RWPE2 (cell line): ENCODE results near the gene MSH4.
"Not testable (repeated sequence)": the region's sequence is repeated elsewhere in the genome, so short reads cannot be mapped to it uniquely, and the experiment has no call there.

Experiments
- ATAC-seq: fragments of 200-7000 bp; cut with Tn5 transposase; 3 replicates; pipeline ENCODE4 v1.9.1; 2021; ENCODE audit warnings: low read depth
- DNase-seq: peaks from one replicate; pipeline ENCODE4 v3.0.0-alpha.2; 2020; ENCODE audit warnings: low spot score
- H3K27ac ChIP-seq: fragments of 450-650 bp; 2 replicates; pipeline ENCODE4 v1.5.1; 2017; ENCODE audit warnings: mild to moderate bottlenecking; ENCODE audit not compliant: poor library complexity, severe bottlenecking
- H3K27me3 ChIP-seq: fragments of 250-450 bp; sonication (Bioruptor Pico); 2 replicates; pipeline ENCODE4 v1.5.1; 2021; ENCODE audit warnings: mild to moderate bottlenecking, moderate library complexity; ENCODE audit not compliant: insufficient read depth, poor library complexity, severe bottlenecking
- H3K36me3 ChIP-seq: fragments of 250-450 bp; sonication (Bioruptor Pico); 2 replicates; pipeline ENCODE4 v1.5.1; 2020; ENCODE audit warnings: low read depth, mild to moderate bottlenecking, moderate library complexity
- H3K4me1 ChIP-seq: fragments of 250-450 bp; sonication (Bioruptor Pico); 2 replicates; pipeline ENCODE4 v1.5.1; 2021; ENCODE audit warnings: mild to moderate bottlenecking, moderate library complexity; ENCODE audit not compliant: insufficient read depth, poor library complexity, severe bottlenecking
- H3K4me3 ChIP-seq: fragments of 250-450 bp; sonication (Bioruptor Pico); 2 replicates; pipeline ENCODE4 v1.5.1; 2021; ENCODE audit warnings: mild to moderate bottlenecking, moderate library complexity; ENCODE audit not compliant: severe bottlenecking
- H3K9me3 ChIP-seq: fragments of 250-450 bp; sonication (Bioruptor Pico); 2 replicates; pipeline ENCODE4 v1.5.1; 2021; ENCODE audit warnings: mild to moderate bottlenecking, moderate library complexity; ENCODE audit not compliant: severe bottlenecking
- CTCF ChIP-seq: fragments of 450-650 bp; IDR thresholded peaks from one replicate; pipeline ENCODE4 v1.5.1; 2017; ENCODE audit warnings: mild to moderate bottlenecking, moderate library complexity; ENCODE audit not compliant: poor library complexity, severe bottlenecking

The MSH4 gene

GRCh38 chr1:75796376-75797272 is at the start of gene MSH4:
Gene MSH4, plus strand, starts transcription at chr1:75796882. Its CDS starts 104 bp downstream, at chr1:75796986.
- TF ChIP-seq CTCF = no peak
- no peak for DNase-seq

GRCh38 chr1:75757210-75757609 is 39.5 kb upstream of the MSH4 start:
- not testable (repeated sequence) for DNase-seq, H3K27ac ChIP-seq, H3K9me3 ChIP-seq, H3K4me1 ChIP-seq, ATAC-seq, H3K27me3 ChIP-seq, H3K4me3 ChIP-seq
- peaks cover 28% of the 10 kb centered on the region for H3K36me3 ChIP-seq

More at GRCh38 chr1:75796376-75797272, at the start of gene MSH4:
- Histone ChIP-seq H3K27me3 (no peaks in the 10 kb centered on the region), H3K9me3 (no peaks in the 10 kb centered on the region), H3K36me3 (peaks cover 49% of the 10 kb centered on the region), H3K4me1 (no peaks in the 10 kb centered on the region), H3K4me3 (no peak within 1 kb of the TSS), H3K27ac (no peak within 1 kb of the TSS)
- peak; percentile 54 for ATAC-seq

GRCh38 chr1:75758543-75758942 is 38.1 kb upstream of the MSH4 start:
- H3K36me3 ChIP-seq = peaks cover 28% of the 10 kb centered on the region
- not testable (repeated sequence) for H3K4me1 ChIP-seq, ATAC-seq, DNase-seq, H3K4me3 ChIP-seq, H3K9me3 ChIP-seq, H3K27me3 ChIP-seq, H3K27ac ChIP-seq

- no peak for TF ChIP-seq CTCF
- Histone ChIP-seq H3K36me3 (peaks cover 18% of the 10 kb centered on the region), H3K27me3 (no peaks in the 10 kb centered on the region), H3K4me1 (peaks cover 20% of the 10 kb centered on the region), H3K27ac (peak overlapping the region; percentile 86), H3K4me3 (no peak overlapping the region), H3K9me3 (no peaks in the 10 kb centered on the region)
- ATAC-seq (no peak), DNase-seq (no peak)
Observed at GRCh38 chr1:75764057-75764655, 32.5 kb upstream of the MSH4 start.

GRCh38 chr1:75765697-75766355 is 30.9 kb upstream of the MSH4 start:
- H3K4me1 ChIP-seq = peaks cover 20% of the 10 kb centered on the region
- DNase-seq (no peak), ATAC-seq (peak; percentile 95)
- H3K9me3 ChIP-seq = no peaks in the 10 kb centered on the region
- peak overlapping the region; percentile 86 for H3K27ac ChIP-seq
- peaks cover 18% of the 10 kb centered on the region for H3K36me3 ChIP-seq
- no peaks in the 10 kb centered on the region for H3K27me3 ChIP-seq
- TF ChIP-seq CTCF = no peak
- H3K4me3 ChIP-seq = no peak overlapping the region
